Activated CD4-positive, CD25-positive, alpha-beta regulatory T cell (primary cell): ENCODE data around the gene SLC22A1.

Experiments
- DNase-seq, 4 experiments: peaks; one replicate each; lab custom pipeline; 2025; lab: John Stamatoyannopoulos, UW

The SLC22A1 gene

GRCh38 chr6:160174681-160175080, 53.1 kb downstream of the SLC22A1 start:
- no peak for DNase-seq

GRCh38 chr6:160177220-160177619, 55.6 kb downstream of the SLC22A1 start:
- DNase-seq, result no peak

- no peak for DNase-seq
These were observed 56.7 kb downstream of the SLC22A1 start for GRCh38 chr6:160178271-160178670.

GRCh38 chr6:160180706-160181105, 59.1 kb downstream of the SLC22A1 start:
- no peak for DNase-seq

GRCh38 chr6:160188773-160189172, 67.2 kb downstream of the SLC22A1 start:
- DNase-seq, result no peak

GRCh38 chr6:160190081-160190480, 68.5 kb downstream of the SLC22A1 start:
- no peak for DNase-seq

GRCh38 chr6:160190973-160191372, 69.4 kb downstream of the SLC22A1 start:
- no peak for DNase-seq

GRCh38 chr6:160192840-160193239, 71.2 kb downstream of the SLC22A1 start:
- no peak for DNase-seq

- DNase-seq, result no peak
These were observed 73.2 kb downstream of the SLC22A1 start for GRCh38 chr6:160194808-160195207.

- no peak for DNase-seq
These were observed 76.0 kb downstream of the SLC22A1 start for GRCh38 chr6:160197662-160198061.

- no peak for DNase-seq
These were observed 77.1 kb downstream of the SLC22A1 start for GRCh38 chr6:160198606-160199211.

GRCh38 chr6:160201061-160201460, 79.4 kb downstream of the SLC22A1 start:
- DNase-seq, result no peak

GRCh38 chr6:160202411-160202810, 80.8 kb downstream of the SLC22A1 start:
- DNase-seq, result no peak

- no peak for DNase-seq
These were observed 81.5 kb downstream of the SLC22A1 start for GRCh38 chr6:160203076-160203475.

GRCh38 chr6:160203522-160203921, 81.9 kb downstream of the SLC22A1 start:
- DNase-seq, result no peak

- DNase-seq, result no peak
These were observed 82.3 kb downstream of the SLC22A1 start for GRCh38 chr6:160203953-160204352.

GRCh38 chr6:160204710-160205109, 83.1 kb downstream of the SLC22A1 start:
- DNase-seq, result no peak

- DNase-seq, result no peak
These were observed 86.0 kb downstream of the SLC22A1 start for GRCh38 chr6:160207618-160208017.
